ENCODE data around the gene CALML4. TPM values are rescaled to one million over a fixed set of nuclear protein-coding genes. Genes with fewer than 3 reads are reported as not detected.
"Not testable (repeated sequence)": the region's sequence is repeated elsewhere in the genome, so short reads cannot be mapped to it uniquely, and the experiment has no call there.

The CALML4 gene, protein sequence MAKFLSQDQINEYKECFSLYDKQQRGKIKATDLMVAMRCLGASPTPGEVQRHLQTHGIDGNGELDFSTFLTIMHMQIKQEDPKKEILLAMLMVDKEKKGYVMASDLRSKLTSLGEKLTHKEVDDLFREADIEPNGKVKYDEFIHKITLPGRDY
- total RNA-seq = 13.6 TPM
- polyA plus RNA-seq = 6.1 TPM

DNA sequence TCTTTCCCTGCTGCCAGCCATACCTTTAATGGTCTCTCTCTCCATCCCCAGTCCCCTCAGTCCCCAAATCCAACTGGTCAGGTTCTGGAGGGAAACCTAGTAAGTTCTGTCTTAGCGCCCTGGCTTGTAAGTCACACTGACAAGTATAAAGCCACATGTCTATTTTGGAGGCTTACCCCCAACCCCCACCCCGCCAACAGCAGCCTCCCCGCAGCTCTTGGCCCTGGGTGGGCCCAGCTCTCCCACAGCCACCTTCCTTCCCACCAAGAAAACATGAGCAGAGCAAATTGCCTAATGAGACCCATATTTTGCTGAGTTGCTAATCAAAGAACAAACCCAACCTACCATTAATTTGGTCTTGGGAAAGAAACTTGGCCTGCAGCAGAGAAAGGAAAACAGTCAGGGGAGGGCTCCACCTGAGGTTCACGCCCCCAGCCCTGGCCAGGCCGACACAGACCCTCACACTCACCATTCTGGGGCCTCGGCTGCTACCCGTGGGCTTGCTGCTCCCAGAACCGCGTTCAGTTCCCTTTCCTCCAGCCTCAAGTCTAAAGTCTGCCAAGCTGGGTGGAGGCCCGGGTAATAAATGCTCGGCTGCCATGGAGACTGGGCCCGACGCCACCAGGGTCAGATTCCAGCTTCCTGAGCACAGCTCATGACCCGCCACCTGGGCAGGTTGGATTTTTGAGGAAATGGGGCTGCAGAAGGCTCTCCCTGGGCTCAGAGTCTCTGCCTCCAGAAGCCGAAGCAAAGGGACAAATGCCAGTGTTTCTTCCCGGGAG is at the start of gene CALML4:
CALML4 (minus strand) TSS at position 557 of the 782 bp plus-strand sequence; CDS start at position 472, 85 bp downstream.
- Histone ChIP-seq H3K27ac (ENCODE audit: low read depth) (no peak within 1 kb of the TSS), H3K4me1 (ENCODE audit: insufficient read depth) (no peaks in the 10 kb centered on the region), H3K4me3 (ENCODE audit: low read depth, low read length) (no peak within 1 kb of the TSS), H3K36me3 (ENCODE audit: insufficient read depth) (no peaks in the 10 kb centered on the region)
- 24% methylated on average over 16 of the region's 16 CpGs for WGBS
- DNase-seq (ENCODE audit: extremely low spot score) = peak; percentile 57

DNA sequence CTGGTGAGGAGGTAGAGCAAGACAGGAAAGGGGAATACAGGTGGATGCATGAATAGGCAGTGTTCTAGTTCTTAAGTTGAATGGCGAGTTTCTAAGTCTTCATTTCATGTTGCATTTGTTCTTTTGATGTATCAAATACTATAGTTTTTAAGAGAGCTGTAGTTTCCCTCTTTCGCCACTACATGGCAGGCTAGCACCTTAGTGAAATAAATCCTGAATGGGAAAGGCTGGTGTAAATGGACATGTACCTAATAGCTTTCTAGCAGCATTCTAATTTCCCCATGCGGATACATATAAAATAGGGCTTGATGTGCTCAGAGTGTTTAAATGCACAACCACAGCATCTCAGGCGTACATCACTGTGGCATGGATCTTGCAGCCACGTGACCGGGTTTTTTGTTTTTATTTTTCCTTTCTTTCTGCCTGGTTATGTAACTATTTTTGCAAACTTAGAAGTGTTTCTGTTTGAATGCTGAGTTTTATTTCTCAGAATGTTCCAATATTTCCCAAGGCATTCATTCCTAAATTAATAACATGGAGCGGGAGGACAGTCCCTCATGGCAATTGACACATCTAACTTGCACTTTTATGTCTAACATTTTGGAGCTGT is 47.9 kb upstream of the CALML4 start:
- H3K4me3 ChIP-seq (ENCODE audit: low read depth, low read length) = no peak overlapping the region
- 28% methylated on average over 7 of the region's 7 CpGs for WGBS
- H3K27ac ChIP-seq (ENCODE audit: low read depth) = no peak overlapping the region
- H3K4me1 ChIP-seq (ENCODE audit: insufficient read depth) = no peaks in the 10 kb centered on the region
- no peaks in the 10 kb centered on the region for H3K36me3 ChIP-seq (ENCODE audit: insufficient read depth)
- no peak for DNase-seq (ENCODE audit: extremely low spot score)

DNA sequence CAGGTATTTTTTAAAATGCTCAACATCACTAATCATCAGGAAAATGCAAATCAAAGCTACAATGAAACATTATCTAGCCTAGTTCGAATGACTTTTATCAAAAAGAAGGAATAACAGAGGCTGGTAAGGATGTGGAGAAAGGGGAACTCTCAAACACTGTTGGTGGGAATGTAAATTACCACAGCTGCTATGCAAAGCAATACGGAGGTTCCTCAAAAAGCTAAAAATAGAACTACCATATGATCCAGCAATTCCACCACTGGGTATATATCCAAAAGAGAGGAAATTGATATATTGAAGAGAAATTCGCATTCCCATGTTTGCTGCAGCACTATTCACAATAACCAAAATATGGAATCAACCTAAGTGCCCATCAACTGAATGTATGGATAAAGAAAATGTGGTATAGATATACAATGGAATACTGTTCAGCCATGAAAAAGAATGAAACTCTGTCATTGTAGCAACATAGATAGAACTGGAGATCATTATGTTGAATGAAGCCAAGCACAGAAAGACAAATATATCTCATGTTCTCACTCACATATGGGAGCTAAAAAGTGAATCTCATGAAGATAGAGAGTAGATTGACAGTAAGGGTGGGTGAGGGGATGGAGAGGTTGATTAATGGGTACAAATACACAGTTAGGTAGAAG is 44.1 kb upstream of the CALML4 start:
- Histone ChIP-seq H3K4me3 (ENCODE audit: low read depth, low read length) (no peak overlapping the region), H3K27ac (ENCODE audit: low read depth) (no peak overlapping the region), H3K36me3 (ENCODE audit: insufficient read depth) (no peaks in the 10 kb centered on the region), H3K4me1 (ENCODE audit: insufficient read depth) (no peaks in the 10 kb centered on the region)
- no peak for DNase-seq (ENCODE audit: extremely low spot score)
- WGBS = 64% methylated on average over 3 of the region's 3 CpGs

DNA sequence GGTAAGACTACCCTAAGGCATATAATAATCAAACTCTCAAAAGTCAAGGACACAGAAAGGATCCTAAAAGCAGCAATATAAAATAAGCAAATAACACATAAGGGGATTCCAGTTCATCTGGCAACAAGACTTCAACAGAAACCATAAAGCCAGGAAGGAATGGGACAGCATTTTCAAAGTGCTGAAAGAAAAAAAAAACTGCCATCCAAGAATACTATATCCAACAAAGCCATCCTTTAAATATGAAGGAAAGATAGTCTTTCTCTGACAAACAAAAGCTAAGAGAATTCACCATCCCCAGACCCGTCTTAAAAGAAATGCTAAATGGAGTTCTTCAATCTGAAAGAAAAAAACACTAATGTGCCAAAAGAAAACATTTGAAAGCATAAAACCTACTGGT is 39.1 kb upstream of the CALML4 start:
- H3K4me3 ChIP-seq (ENCODE audit: low read depth, low read length) = no peak overlapping the region
- 97% methylated on average over 1 of the region's 1 CpG for WGBS
- no peaks in the 10 kb centered on the region for H3K4me1 ChIP-seq (ENCODE audit: insufficient read depth)

DNA sequence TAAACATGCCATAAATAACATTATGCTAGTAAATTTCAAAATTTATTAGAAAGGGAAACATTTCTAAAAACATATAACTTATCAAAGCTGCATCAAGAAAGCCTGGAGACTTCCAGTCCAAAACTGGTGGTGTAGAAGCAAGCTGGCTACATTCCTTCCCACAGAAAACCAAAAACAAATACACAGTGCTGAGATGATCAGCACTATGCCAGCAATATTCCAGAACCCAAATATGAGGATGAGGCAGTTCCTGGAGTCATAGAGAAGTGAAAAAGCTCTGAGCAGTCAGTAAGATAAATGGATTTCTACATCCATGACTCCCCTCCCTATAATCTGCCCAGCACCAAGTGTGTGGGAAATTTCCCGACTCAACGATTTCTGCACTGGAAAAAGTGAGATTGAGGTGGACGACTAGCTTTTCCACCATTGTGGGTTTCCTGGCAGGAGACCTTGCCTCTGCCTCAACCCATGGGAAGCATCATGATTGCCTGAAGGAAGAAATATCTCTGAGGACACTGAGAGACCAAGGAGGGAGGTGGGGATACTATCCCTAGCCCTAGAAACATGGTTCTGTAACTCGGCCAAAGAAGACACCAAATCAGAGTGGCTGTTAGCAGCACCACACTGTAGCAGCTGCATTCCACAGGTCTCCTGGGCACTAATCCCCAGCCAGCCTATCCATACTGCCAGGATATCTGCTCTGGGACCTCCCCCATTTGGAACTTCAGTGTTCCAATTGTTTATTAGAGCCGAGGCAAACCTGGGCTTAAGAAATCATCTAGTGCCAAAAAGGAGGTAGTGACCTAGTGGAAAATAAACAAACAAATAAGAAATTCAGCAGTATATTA is 36.2 kb upstream of the CALML4 start:
- no peak overlapping the region for H3K27ac ChIP-seq (ENCODE audit: low read depth)
- H3K4me1 ChIP-seq (ENCODE audit: insufficient read depth) = no peaks in the 10 kb centered on the region
- no peak overlapping the region for H3K4me3 ChIP-seq (ENCODE audit: low read depth, low read length)
- DNase-seq (ENCODE audit: extremely low spot score) = no peak
- WGBS = 66% methylated on average over 5 of the region's 5 CpGs
- H3K36me3 ChIP-seq (ENCODE audit: insufficient read depth) = no peaks in the 10 kb centered on the region

More for the DNA sequence above, 39.1 kb upstream of the CALML4 start:
- H3K36me3 ChIP-seq (ENCODE audit: insufficient read depth) = no peaks in the 10 kb centered on the region
- DNase-seq (ENCODE audit: extremely low spot score) = no peak
- H3K27ac ChIP-seq (ENCODE audit: low read depth) = no peak overlapping the region

DNA sequence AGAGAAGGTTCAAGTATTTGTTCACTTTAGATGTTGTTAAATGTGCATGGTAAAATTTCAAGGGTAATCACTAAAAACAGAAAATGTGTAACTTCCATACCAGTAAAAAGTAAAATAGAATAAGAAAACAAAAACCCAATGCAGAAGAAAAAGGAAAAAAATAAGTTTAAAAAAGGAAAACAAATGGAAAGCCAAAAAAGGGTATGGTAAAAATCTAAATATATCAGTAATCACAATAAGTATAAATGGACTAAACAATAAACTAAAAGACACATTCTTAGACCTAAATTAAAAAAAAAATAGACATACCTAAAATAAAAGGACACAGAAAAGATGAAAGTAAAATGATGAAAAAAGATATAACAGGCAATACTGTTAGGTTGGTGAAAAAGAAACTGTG is 33.9 kb upstream of the CALML4 start:
- Histone ChIP-seq H3K4me3 (ENCODE audit: low read depth, low read length) (no peak overlapping the region), H3K36me3 (ENCODE audit: insufficient read depth) (no peaks in the 10 kb centered on the region), H3K4me1 (ENCODE audit: insufficient read depth) (no peaks in the 10 kb centered on the region), H3K27ac (ENCODE audit: low read depth) (no peak overlapping the region)
- no peak for DNase-seq (ENCODE audit: extremely low spot score)

DNA sequence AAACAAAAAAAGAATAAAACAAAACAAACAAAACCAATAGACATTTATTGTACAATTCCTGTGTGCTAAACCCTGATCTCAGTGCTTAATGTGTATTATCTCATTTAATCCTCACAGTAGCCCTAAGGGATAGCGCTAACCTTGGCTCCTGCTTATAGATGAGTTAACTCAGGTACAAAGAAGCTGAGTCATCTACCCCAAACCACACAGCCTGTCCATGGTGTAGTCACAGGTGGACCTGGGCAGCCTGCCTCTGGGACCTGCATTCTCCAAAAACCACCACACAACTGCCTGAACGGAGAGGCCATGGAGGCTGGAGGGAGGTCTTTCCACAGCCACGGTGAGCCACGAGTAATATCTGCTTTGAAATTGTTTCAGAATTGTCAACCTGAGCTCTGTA is 29.9 kb upstream of the CALML4 start:
- no peak overlapping the region for H3K4me3 ChIP-seq (ENCODE audit: low read depth, low read length)
- no peaks in the 10 kb centered on the region for H3K36me3 ChIP-seq (ENCODE audit: insufficient read depth)
- DNase-seq (ENCODE audit: extremely low spot score) = no peak
- no peak overlapping the region for H3K27ac ChIP-seq (ENCODE audit: low read depth)
- 89% methylated on average over 4 of the region's 4 CpGs for whole genome bisulfite sequencing
- H3K4me1 ChIP-seq (ENCODE audit: insufficient read depth) = no peaks in the 10 kb centered on the region

DNA sequence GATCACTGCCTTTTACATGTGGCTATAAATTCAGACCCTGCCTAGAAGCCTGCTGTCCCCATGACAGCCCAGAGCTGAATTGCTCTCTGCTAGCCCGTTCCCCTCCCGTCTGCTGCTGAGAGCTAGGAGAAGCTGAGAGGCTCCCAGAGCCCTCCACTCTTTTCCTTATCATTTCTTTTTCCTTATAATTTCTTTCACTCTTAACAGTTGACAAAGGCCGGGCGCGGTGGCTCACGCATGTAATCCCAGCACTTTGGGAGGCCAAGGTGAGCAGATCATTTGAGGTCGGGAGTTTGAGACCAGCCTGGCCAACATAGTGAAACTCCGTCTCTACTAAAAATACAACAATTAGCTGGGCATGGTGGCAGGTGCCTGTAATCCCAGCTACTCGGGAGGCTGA is 29.4 kb upstream of the CALML4 start:
- 69% methylated on average over 9 of the region's 9 CpGs for WGBS
- not testable (repeated sequence) for H3K27ac ChIP-seq (ENCODE audit: low read depth); H3K36me3 ChIP-seq (ENCODE audit: insufficient read depth); H3K4me1 ChIP-seq (ENCODE audit: insufficient read depth); H3K4me3 ChIP-seq (ENCODE audit: low read depth, low read length); DNase-seq (ENCODE audit: extremely low spot score)

DNA sequence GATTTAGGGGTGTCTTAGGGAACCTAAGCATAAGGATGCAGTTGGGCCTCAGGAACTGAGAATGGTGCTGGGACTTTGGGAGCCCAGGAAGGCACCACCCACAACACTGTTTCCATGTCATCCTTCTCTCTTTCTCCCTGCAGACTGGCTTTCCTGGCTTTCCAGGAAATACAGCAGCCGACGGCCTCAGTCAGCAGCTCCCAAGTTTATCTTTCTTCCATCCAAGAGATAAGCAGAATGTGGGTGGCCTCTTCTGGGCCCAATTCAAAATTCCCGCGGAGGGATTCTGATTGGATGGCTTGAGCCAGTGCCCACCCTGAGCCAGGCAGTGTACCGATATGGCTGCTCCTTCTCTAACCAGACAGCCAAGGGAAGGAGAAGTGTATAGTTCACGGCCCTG is 28.9 kb upstream of the CALML4 start:
- DNase-seq (ENCODE audit: extremely low spot score) = no peak
- 25% methylated on average over 6 of the region's 6 CpGs for WGBS
- no peaks in the 10 kb centered on the region for H3K36me3 ChIP-seq (ENCODE audit: insufficient read depth)
- H3K27ac ChIP-seq (ENCODE audit: low read depth) = no peak overlapping the region
- H3K4me1 ChIP-seq (ENCODE audit: insufficient read depth) = no peaks in the 10 kb centered on the region
- no peak overlapping the region for H3K4me3 ChIP-seq (ENCODE audit: low read depth, low read length)

DNA sequence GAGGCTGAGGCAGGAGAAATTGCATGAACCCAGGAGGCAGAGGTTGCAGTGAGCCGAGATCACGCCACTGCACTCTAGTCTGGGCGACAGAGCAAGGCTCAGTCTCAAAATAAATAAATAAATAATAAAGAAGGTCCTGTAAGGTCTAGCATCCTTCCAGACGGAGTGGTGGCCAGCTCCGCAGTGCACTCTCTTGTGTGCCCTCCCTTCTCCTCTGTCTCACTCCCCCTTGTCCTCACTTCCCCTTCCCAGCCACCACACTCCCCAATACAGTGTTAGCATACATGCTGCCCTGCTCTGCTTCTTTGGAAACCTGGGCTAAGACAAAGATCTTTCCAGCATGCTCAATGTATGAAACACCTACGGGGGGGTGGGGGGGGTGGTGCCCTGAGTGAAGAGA is 27.8 kb upstream of the CALML4 start:
- DNase-seq (ENCODE audit: extremely low spot score) = no peak

DNA sequence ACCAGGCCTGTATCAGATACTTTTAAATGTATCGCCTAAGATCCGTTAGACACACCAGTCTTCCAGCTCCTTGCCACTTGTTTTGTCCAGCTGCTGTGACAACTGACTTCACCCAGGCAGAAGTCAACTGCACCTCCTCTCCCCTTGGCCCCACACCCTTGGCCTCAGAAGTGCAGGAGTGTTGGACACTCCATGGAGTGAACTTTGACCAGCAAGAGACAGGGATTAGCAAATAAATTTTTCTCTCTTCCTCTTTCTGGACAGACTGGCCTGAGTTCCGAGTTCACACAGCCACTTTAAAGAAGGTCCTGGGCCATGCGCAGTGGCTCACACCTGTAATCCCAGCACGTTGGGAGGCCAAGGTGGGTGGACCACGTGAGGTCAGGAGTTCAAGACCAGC is 27.3 kb upstream of the CALML4 start:
- Histone ChIP-seq H3K4me1 (ENCODE audit: insufficient read depth) (no peaks in the 10 kb centered on the region), H3K4me3 (ENCODE audit: low read depth, low read length) (no peak overlapping the region), H3K27ac (ENCODE audit: low read depth) (no peak overlapping the region), H3K36me3 (ENCODE audit: insufficient read depth) (no peaks in the 10 kb centered on the region)
- no peak for DNase-seq (ENCODE audit: extremely low spot score)
- 89% methylated on average over 6 of the region's 6 CpGs for WGBS

More for the DNA sequence above, 27.8 kb upstream of the CALML4 start:
- H3K36me3 ChIP-seq (ENCODE audit: insufficient read depth) = no peaks in the 10 kb centered on the region
- no peaks in the 10 kb centered on the region for H3K4me1 ChIP-seq (ENCODE audit: insufficient read depth)
- H3K27ac ChIP-seq (ENCODE audit: low read depth) = no peak overlapping the region
- H3K4me3 ChIP-seq (ENCODE audit: low read depth, low read length) = no peak overlapping the region
- WGBS = 77% methylated on average over 6 of the region's 6 CpGs

DNA sequence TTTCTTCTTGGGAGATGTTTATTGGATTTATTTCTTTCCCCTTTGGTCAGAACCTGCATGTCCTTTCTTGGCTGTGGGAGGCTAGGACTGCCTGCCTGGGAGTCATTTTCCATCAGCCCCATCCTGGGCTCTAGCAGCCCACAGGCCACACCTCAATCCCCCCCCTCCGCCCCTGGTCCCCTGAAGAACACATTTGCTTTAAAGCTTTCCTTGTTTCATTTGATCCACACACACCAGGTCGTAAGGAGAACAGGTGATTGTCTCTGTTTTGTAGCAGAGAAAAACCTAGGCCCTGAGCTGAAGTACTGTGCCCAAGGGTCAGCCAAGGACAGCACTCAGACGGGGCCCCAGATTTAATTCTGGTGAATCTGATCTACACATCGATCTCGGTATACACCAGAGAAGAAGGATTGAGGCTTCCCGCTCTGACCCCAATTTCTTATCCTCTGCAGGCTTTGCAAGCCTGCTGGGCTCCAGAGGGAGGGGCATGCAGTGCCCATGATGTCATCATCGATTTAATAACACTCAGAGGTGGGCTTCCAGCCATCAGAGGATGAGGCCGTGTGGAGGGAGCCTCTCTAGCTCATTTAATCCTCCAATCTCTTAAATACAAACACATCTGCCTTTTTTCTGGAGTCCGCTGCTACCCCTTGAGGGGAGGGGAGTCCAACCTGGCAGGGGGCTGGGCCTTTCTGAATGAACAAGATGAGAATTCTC is 26.1 kb upstream of the CALML4 start:
- H3K36me3 ChIP-seq (ENCODE audit: insufficient read depth) = no peaks in the 10 kb centered on the region
- DNase-seq (ENCODE audit: extremely low spot score) = no peak
- WGBS = 56% methylated on average over 9 of the region's 9 CpGs

More for the DNA sequence above, 26.1 kb upstream of the CALML4 start:
- Histone ChIP-seq H3K4me3 (ENCODE audit: low read depth, low read length) (no peak overlapping the region), H3K27ac (ENCODE audit: low read depth) (no peak overlapping the region), H3K4me1 (ENCODE audit: insufficient read depth) (no peaks in the 10 kb centered on the region)

All from urinary bladder (tissue), 4 donors.